ENCODE measurements around the gene ESYT3.
"Not testable (repeated sequence)": the region's sequence is repeated elsewhere in the genome, so short reads cannot be mapped to it uniquely, and the experiment has no call there.

DNA sequence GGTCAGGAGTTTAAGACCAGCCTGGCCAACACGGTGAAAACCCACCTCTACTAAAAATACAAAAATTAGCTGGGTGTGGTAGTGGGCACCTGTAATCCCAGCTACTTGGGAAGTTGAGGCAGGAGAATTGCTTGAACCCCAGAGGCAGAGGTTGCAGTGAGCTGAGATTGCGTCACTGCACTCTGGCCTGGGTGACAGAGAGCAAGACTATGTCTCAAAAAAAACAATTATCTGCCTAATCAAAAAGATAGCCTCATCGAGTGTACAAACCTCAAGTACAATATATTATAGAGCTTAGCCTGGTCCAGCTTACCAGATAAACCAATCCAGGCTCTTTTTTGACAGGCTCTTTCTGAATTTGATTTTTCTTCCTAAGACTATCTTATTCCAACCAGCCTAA, 61.2 kb downstream of the ESYT3 start:
- TF ChIP-seq, protein P1, sequence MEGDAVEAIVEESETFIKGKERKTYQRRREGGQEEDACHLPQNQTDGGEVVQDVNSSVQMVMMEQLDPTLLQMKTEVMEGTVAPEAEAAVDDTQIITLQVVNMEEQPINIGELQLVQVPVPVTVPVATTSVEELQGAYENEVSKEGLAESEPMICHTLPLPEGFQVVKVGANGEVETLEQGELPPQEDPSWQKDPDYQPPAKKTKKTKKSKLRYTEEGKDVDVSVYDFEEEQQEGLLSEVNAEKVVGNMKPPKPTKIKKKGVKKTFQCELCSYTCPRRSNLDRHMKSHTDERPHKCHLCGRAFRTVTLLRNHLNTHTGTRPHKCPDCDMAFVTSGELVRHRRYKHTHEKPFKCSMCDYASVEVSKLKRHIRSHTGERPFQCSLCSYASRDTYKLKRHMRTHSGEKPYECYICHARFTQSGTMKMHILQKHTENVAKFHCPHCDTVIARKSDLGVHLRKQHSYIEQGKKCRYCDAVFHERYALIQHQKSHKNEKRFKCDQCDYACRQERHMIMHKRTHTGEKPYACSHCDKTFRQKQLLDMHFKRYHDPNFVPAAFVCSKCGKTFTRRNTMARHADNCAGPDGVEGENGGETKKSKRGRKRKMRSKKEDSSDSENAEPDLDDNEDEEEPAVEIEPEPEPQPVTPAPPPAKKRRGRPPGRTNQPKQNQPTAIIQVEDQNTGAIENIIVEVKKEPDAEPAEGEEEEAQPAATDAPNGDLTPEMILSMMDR (conservative IDR thresholded peaks at IDR 0.05; ENCODE audit: low read depth, low read length): not testable (repeated sequence)
- TF ChIP-seq EZH2 (IDR thresholded peaks at IDR 0.05; ENCODE audit: borderline replicate concordance, low read depth, low read length, poor library complexity, severe bottlenecking): not testable (repeated sequence)

Data from A673 (cell line).